ENCODE results near the gene UBTF. TPM values are rescaled to one million over a fixed set of nuclear protein-coding genes. Genes with fewer than 3 reads are reported as not detected.

The UBTF gene
- total RNA-seq, 1 donor from 2014 or later: 62.1 TPM

DNA sequence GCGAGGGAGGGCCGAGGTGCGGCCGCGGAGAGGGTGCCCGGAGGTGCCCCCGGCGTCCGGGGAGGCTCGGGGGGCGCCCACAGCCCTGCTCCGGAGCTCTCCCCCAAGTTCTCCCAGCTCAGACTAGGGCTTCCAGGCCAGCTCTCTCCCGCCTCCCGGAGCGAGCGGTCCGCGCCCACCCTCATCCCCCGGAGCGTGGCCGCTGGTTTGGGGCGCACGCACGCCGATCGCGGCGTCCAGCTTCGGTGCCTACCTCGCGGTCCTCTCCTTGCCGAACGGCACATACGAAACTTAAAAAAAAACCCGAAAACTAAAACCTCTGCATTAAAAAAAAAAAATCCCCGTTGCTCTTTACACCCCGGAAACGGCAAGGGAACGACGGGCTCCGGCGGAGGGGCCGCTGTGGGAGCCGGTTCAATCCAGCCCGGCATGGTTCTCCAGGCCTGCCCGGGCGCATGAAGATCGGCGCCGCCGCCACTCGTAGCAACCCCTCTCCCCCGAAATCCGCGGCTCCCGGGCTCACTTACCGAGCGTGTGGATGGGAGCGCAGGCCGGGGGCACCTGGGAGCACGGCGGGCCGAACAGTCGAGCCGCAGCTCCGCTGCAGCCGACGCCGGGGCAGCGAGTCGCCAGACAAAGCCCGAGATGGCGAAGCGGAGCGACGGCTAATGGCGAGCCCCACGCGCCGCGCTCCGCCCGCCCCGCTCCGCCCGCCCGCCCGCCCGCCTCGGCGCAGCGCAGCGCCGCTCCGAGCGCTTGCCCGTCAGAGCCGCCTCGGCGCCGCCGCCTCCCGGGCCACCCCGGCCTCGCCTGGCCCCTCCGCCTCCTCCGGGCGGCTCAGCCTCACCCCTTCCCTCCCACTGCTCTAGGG is 973 bp upstream of the UBTF start:
- H3K4me1 Mint-ChIP-seq (ENCODE audit: low read depth): peaks cover 39% of the 10 kb centered on the region
- peak overlapping the region; percentile 90 for H3K4me3 Mint-ChIP-seq (ENCODE audit: unreplicated experiment)
- H3K36me3 Mint-ChIP-seq (ENCODE audit: low read depth): peaks cover 10% of the 10 kb centered on the region
- H3K27me3 Mint-ChIP-seq (ENCODE audit: low read depth): no peaks in the 10 kb centered on the region
- H3K9me3 Mint-ChIP-seq (ENCODE audit: low read depth): no peaks in the 10 kb centered on the region
- peak overlapping the region; percentile 98 for H3K27ac Mint-ChIP-seq (ENCODE audit: unreplicated experiment)
- DNase-seq (ENCODE audit: low spot score): no peak
- TF ChIP-seq, protein P1, sequence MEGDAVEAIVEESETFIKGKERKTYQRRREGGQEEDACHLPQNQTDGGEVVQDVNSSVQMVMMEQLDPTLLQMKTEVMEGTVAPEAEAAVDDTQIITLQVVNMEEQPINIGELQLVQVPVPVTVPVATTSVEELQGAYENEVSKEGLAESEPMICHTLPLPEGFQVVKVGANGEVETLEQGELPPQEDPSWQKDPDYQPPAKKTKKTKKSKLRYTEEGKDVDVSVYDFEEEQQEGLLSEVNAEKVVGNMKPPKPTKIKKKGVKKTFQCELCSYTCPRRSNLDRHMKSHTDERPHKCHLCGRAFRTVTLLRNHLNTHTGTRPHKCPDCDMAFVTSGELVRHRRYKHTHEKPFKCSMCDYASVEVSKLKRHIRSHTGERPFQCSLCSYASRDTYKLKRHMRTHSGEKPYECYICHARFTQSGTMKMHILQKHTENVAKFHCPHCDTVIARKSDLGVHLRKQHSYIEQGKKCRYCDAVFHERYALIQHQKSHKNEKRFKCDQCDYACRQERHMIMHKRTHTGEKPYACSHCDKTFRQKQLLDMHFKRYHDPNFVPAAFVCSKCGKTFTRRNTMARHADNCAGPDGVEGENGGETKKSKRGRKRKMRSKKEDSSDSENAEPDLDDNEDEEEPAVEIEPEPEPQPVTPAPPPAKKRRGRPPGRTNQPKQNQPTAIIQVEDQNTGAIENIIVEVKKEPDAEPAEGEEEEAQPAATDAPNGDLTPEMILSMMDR (IDR thresholded peaks at IDR 0.05): no peak

DNA sequence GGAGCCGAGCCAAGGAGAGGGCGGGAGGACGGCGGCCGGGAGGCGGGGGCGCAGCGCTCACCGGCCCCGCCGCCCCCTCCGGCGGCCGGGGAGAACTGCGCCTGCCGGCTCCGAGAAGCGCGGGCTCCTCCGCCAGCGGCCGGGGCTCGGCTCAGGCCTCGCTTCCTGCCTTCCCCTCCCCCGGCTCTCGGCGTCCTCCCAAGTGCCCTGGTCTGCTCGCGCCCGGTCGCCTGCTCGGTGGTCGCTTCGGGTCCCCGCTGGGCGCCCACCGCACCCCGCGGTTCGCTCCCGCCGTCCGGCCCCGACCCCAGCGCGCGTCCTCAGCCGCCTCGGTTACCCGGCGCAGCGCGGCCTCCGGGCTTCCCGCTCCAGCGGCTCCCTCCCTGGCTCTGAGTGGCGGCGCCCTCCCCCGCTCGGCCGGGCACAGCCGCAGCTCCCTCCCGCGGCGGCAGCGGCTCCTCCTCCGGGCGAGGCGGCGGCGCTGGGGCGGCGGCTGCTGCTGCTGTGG is 313 bp downstream of the UBTF start:
- no peaks in the 10 kb centered on the region for H3K27me3 Mint-ChIP-seq (ENCODE audit: low read depth)
- H3K36me3 Mint-ChIP-seq (ENCODE audit: low read depth): peaks cover 17% of the 10 kb centered on the region
- H3K4me1 Mint-ChIP-seq (ENCODE audit: low read depth): peaks cover 39% of the 10 kb centered on the region
- H3K9me3 Mint-ChIP-seq (ENCODE audit: low read depth): no peaks in the 10 kb centered on the region
- TF ChIP-seq, protein P1 (IDR thresholded peaks at IDR 0.05): peak; percentile 41
- no peak for DNase-seq (ENCODE audit: low spot score)
- H3K27ac Mint-ChIP-seq (ENCODE audit: unreplicated experiment): no peak overlapping the region
- H3K4me3 Mint-ChIP-seq (ENCODE audit: unreplicated experiment): peak overlapping the region; percentile 22

DNA sequence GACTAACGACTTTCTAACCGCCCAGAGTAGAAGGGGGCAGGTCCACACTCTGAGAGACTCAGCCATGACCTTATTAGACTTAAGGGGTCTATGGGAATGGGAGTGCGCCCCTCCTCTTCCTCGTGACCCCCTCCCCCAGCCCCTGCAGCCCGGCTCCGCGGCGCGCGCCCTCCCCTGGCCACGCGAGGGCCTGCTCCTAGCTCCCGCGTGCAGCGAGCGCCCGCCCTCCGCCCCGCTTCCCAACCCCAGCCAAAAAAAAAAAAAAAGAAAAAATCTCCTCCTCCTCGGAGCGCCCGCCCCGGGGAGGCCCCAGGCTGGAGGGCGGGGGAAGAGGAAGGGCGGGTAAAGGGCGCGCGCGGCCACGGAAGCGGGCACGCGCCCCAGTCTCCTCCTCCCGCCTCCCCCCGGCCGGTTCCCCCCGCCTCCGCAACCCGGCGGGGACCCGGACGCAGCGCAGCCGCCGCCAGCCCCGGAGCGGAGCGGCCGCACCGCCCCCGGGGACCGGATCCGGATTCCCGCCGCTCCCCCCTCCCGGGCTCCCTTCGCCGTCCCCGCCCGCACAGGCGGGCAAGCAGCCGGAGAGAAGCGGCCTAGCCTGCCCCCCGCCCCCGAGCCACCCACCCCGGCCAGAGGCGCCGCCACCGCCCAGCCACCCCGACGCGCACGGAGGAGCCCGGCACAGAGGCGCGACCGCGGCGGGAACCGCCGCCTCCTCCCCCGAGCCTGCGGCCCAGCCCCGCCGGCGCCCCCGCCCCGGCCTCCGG is 949 bp downstream of the UBTF start:
- Mint-ChIP-seq H3K4me1 (ENCODE audit: low read depth) (peaks cover 36% of the 10 kb centered on the region), H3K36me3 (ENCODE audit: low read depth) (peaks cover 22% of the 10 kb centered on the region), H3K9me3 (ENCODE audit: low read depth) (no peaks in the 10 kb centered on the region), H3K4me3 (ENCODE audit: unreplicated experiment) (peak overlapping the region; percentile 70), H3K27me3 (ENCODE audit: low read depth) (no peaks in the 10 kb centered on the region), H3K27ac (ENCODE audit: unreplicated experiment) (no peak overlapping the region)
- no peak for DNase-seq (ENCODE audit: low spot score)
- TF ChIP-seq, protein P1 (IDR thresholded peaks at IDR 0.05): peak; percentile 79

DNA sequence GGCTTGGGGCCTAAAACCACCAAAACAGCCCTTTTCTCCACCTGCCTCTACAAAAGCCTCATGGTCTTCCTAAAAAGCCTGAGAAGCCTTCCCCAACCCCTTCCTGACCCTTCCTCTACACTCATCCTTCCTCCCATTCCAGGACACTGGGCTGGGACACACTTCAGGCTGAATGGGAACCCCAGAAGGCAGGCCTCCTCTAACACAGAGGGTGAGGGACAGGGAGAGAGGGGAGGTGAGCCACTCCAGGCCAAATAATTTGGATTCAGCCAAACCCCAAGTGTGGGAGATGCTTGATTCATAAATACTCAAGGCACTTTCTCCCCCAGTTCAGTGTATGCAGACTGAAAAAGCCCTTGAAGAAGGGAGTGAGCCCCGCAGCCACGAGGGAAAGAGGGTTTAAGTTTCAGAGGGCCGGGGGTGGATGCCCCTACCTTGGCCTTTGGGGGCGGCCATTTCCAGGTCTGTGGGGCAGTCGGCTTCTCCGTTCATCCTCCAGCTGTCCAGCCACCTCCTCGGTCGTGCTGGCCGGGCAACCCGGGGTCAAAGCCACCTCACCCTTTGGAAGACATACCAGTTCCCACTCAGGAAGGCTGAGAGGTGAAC is 1.6 kb downstream of the UBTF start:
- Mint-ChIP-seq H3K27me3 (ENCODE audit: low read depth) (no peaks in the 10 kb centered on the region), H3K27ac (ENCODE audit: unreplicated experiment) (no peak overlapping the region), H3K4me1 (ENCODE audit: low read depth) (peaks cover 29% of the 10 kb centered on the region), H3K36me3 (ENCODE audit: low read depth) (peaks cover 22% of the 10 kb centered on the region), H3K9me3 (ENCODE audit: low read depth) (no peaks in the 10 kb centered on the region), H3K4me3 (ENCODE audit: unreplicated experiment) (peak overlapping the region; percentile 70)
- no peak for DNase-seq (ENCODE audit: low spot score)
- TF ChIP-seq, protein P1 (IDR thresholded peaks at IDR 0.05): no peak

DNA sequence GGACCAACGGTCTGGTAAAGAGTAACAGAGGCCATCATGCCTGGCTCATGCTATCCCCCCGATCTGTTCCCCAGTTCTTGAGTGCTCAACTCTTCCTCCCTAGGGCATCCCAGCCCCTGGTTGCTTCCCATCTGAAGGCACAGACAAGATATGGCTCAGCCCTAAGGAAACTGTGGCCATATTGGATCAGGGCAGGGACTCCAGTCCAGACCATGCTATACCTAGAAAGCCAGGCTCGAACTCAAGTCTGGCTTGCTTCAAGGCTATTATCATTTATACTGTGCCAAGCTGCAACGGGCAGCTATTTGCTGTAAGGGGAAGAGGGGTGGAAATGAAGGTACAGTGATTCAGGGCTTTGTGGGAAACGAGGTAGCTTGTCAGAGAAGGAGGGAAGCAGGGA is 2.8 kb downstream of the UBTF start:
- DNase-seq (ENCODE audit: low spot score): no peak
- peak overlapping the region; percentile 17 for H3K27ac Mint-ChIP-seq (ENCODE audit: unreplicated experiment)
- no peaks in the 10 kb centered on the region for H3K27me3 Mint-ChIP-seq (ENCODE audit: low read depth)
- peak overlapping the region; percentile 33 for H3K4me3 Mint-ChIP-seq (ENCODE audit: unreplicated experiment)
- H3K9me3 Mint-ChIP-seq (ENCODE audit: low read depth): no peaks in the 10 kb centered on the region
- H3K36me3 Mint-ChIP-seq (ENCODE audit: low read depth): peaks cover 22% of the 10 kb centered on the region
- TF ChIP-seq, protein P1 (IDR thresholded peaks at IDR 0.05): no peak
- peaks cover 20% of the 10 kb centered on the region for H3K4me1 Mint-ChIP-seq (ENCODE audit: low read depth)

All from chondrocyte (in vitro differentiated cells).